OCI-LY3 (cell line): ENCODE data around the gene LDB3.

Experiments used
- CTCF ChIP-seq: fragments of 200-600, 300-600 bp; sonication (generic); IDR thresholded peaks from 2 replicates; pipeline ENCODE4 v1.5.1; 2014; ENCODE audit warnings: antibody characterized with exemption, low read length, low read depth
- EZH2phosphoT487 ChIP-seq: fragments of 200-600 bp; shearing (Covaris generic); IDR thresholded peaks from 2 replicates; pipeline ENCODE4 v1.6.1; 2018; ENCODE audit warnings: antibody characterized with exemption, mixed run types, low read depth

GRCh38 chr10:86630079-86630478 is 38.2 kb upstream of the LDB3 start:
- TF ChIP-seq CTCF (no peak), EZH2phosphoT487 (no peak)
